ENCODE data around the gene PPP1R1B. TPM values are rescaled to one million over a fixed set of nuclear protein-coding genes. Genes with fewer than 3 reads are reported as not detected.

PPP1R1B gene
- total RNA-seq, 4 donors from 2014 or later = 0.26 to 22.0 (median 0.68) TPM

DNA sequence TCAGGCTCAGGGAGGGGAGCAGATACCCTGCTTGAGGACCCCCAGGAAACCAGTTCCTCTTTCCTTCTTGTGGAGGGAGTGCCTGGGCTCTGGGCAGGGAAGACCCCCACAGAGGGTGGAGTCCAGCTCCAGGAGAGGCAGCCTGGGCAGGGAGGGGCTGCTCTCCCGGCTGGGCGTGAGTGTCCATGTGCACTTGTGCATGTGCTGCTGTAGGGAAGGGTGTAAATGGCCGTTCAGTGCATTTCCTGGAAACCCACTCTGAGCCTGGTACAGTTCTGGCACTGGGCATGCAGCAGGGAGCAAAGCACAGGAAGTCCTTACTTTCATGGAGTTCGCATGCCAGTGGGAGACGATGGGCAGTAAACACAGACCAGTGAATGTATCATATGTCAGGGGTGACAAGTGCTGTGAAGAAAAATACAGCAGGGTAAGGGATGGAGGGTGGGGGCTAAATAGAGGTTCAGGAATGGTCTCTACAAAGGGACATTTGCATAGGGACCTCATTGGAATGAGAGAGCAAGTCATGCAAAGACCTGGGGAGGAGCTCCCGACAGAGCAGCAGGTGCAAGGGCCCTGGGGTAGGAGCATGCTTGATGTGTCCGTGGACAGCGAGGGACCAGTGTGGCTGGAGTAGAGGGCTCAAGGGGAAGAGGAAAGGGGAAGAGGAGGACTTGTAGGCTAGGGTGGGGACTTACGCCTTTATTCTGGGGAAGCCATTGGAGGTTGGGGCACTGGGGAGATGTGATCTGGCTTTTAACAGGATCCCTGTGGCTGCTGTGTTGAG lies 15.7 kb downstream of the PPP1R1B start:
- Histone ChIP-seq H3K36me3 (no peaks in the 10 kb centered on the region), H3K27ac (no peak overlapping the region), H3K9me3 (no peaks in the 10 kb centered on the region), H3K4me3 (no peak overlapping the region), H3K27me3 (no peaks in the 10 kb centered on the region), H3K4me1 (peaks cover 7 to 11% of the 10 kb centered on the region in 2 donors)
- DNase-seq = no peak
- intact Hi-C loops (cut with DNase I; ENCODE audit: low total_unique reads) = no loop called here
- TF ChIP-seq CTCF (IDR thresholded peaks at IDR 0.05) = no peak
- TF ChIP-seq POLR2A (IDR thresholded peaks at IDR 0.05) = no peak

DNA sequence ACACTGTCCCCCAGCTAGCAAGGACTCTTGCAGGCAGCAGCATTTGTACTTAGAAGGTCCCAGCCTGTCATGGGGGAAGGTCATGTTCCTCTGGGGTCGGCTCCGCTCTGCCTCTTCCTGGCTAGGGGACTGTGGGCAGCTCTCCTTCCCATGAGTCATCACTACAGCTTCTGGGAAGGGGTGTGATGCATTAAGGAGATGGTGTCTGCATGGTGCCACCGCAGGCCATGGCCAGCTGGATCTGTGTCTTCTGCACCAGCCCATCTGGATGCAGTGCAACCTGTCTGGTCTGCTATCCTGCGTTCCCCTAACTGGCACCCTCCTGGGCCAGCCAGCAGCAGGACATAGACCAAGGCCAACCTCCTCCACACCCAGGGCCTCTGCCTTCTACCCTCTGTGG lies 16.5 kb downstream of the PPP1R1B start:
- Histone ChIP-seq H3K27me3 (no peaks in the 10 kb centered on the region), H3K9me3 (no peaks in the 10 kb centered on the region), H3K4me1 (peaks cover 3 to 5% of the 10 kb centered on the region in 2 donors), H3K36me3 (no peaks in the 10 kb centered on the region), H3K27ac (no peak overlapping the region), H3K4me3 (no peak overlapping the region)
- no peak for DNase-seq
- intact Hi-C loops (cut with DNase I; ENCODE audit: low total_unique reads) = no loop called here
- TF ChIP-seq POLR2A (IDR thresholded peaks at IDR 0.05) (no peak), CTCF (IDR thresholded peaks at IDR 0.05) (no peak)

- H3K4me1 ChIP-seq = no peaks in the 10 kb centered on the region
- TF ChIP-seq POLR2A (IDR thresholded peaks at IDR 0.05) (no peak), CTCF (IDR thresholded peaks at IDR 0.05) (no peak)
- H3K27me3 ChIP-seq = no peaks in the 10 kb centered on the region
- no peak overlapping the region for H3K4me3 ChIP-seq
- H3K36me3 ChIP-seq = no peaks in the 10 kb centered on the region
- intact Hi-C loops (cut with DNase I; ENCODE audit: low total_unique reads) = no loop called here
- DNase-seq = no peak
- no peak overlapping the region for H3K27ac ChIP-seq
- no peaks in the 10 kb centered on the region for H3K9me3 ChIP-seq
Observed at GRCh38 chr17:39647256-39647655, 20.5 kb downstream of the PPP1R1B start.

- intact Hi-C loops (cut with DNase I; ENCODE audit: low total_unique reads) = no loop called here
- Histone ChIP-seq H3K4me3 (no peak overlapping the region), H3K9me3 (no peaks in the 10 kb centered on the region)
Observed at GRCh38 chr17:39648616-39649366, 22.0 kb downstream of the PPP1R1B start.

More at GRCh38 chr17:39648616-39649366, 22.0 kb downstream of the PPP1R1B start:
- Histone ChIP-seq H3K36me3 (no peaks in the 10 kb centered on the region), H3K4me1 (no peaks in the 10 kb centered on the region), H3K27ac (no peak overlapping the region), H3K27me3 (no peaks in the 10 kb centered on the region)
- TF ChIP-seq CTCF (IDR thresholded peaks at IDR 0.05) = no peak
- no peak for DNase-seq
